SH-SY5Y (cell line): ENCODE results near the gene UCP2.

Experiments
- GATA2 ChIP-seq: IDR thresholded peaks from 2 replicates; pipeline ENCODE4 v1.6.1; 2011; ENCODE audit warnings: mild to moderate bottlenecking, low read depth, low read length
- GATA3 ChIP-seq: IDR thresholded peaks from 2 replicates; pipeline ENCODE4 v1.6.1; 2011; ENCODE audit warnings: low read depth, mild to moderate bottlenecking, low read length, moderate library complexity

The UCP2 gene

GRCh38 chr11:73939096-73939495 lies 43.5 kb downstream of the UCP2 start:
- no peak for TF ChIP-seq GATA3
- no peak for TF ChIP-seq GATA2

GRCh38 chr11:73932781-73933180 lies 49.9 kb downstream of the UCP2 start:
- TF ChIP-seq GATA3 = no peak
- no peak for TF ChIP-seq GATA2

DNA sequence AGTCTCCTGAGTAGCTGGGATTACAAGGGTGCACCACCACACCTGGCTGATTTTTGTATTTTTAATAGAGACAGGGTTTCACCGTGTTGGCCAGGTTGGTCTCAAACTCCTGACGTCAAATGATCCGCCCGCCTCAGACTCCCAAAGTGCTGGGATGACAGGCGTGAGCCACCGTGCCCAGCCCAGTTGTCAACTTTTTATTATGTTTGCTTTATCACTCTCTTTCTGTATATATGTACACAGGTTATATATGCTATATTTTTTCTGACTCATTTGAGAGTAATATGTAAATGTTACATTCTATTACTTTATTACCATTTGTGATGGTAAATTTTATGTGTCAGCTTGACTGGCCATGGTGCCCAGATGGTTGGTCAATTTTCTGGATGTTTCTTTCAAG lies 50.7 kb downstream of the UCP2 start:
- no peak for TF ChIP-seq GATA2
- no peak for TF ChIP-seq GATA3

GRCh38 chr11:73931039-73931645 lies 51.5 kb downstream of the UCP2 start:
- no peak for TF ChIP-seq GATA2
- no peak for TF ChIP-seq GATA3

DNA sequence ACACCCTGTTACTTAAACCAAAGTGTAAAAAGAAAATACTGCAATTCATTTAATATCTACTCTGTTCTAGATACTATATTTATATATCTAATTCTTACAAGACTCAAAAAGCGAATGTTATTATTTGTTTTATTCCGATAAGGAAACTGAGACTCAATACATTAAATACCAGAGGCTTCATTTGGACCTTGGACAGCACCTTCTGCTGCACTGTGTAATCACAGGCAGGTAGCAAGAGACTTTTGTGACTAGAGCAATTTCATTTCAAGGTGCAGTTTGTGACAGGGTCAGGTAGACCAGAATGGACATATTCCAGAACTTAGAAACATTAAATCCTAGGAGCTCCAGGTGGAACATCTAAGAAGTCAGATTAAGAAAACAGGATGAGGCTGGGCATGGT lies 53.3 kb downstream of the UCP2 start:
- TF ChIP-seq GATA3 (no peak), GATA2 (no peak)
